HG02588 (cell line): ENCODE results near the gene STRIP2.
"Not testable (repeated sequence)": the region's sequence is repeated elsewhere in the genome, so short reads cannot be mapped to it uniquely, and the experiment has no call there.

Source experiments
- ATAC-seq: cut with Tn5 transposase; IDR thresholded peaks from one replicate; pipeline ENCODE4 v1.9.1; 2021; ENCODE audit warnings: mild to moderate bottlenecking, moderate library complexity; ENCODE audit not compliant: unreplicated experiment

The STRIP2 gene

DNA sequence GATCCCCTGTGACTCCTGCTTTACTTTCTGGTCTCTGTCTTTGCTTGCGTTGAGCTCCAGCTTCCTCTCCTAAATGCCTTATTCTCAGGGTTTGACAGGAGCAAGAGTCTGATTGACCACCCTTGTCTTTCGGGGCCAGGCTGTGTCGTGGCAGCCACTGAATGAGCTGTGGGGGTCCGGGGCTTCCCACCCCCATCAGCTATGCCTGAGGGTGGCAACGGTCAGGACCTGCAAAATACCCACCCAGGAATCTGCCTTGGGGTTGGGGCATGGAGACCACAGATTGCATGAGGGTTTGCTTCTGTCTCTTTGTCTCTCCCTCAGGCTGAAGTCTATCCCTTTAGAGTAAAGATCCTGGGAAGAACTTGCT lies 88.7 kb downstream of the STRIP2 start:
- no peak for ATAC-seq

DNA sequence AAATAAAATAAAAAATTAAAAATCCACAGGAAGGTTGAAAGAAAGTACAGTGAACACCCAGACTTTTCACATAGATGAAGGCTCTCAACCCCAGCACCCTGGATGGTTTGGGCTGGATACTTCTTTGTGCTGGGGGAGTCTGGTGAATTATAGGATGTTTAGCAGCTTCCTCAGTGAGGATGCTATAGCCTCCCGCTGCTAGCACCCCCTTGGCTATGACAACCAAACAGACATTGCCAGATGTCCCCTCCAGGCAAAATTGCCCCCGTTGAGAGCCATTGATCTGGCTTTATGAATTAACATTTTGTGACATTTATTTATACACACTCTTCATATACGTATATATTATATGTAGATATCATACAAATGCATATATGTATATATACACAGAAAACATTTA lies 89.7 kb downstream of the STRIP2 start:
- no peak for ATAC-seq

DNA sequence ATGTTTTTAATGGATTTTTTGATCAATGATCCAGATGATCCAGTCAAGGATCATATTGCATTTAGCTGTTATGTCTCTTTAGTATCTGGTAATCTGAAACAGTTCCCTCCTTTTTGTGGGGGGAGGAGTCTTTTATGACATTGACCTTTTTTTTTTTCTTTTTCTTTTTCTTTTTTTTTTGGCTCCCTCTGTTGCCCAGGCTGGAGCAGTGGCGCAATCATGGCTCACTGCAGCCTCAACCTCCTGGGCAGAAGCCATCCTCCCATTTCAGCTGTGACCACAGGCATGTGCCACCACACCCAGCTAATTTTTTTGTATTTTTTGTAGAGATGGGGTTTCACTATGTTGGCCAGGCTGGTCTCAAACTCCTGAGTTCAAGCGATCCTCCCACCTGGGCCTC lies 90.2 kb downstream of the STRIP2 start:
- not testable (repeated sequence) for ATAC-seq

DNA sequence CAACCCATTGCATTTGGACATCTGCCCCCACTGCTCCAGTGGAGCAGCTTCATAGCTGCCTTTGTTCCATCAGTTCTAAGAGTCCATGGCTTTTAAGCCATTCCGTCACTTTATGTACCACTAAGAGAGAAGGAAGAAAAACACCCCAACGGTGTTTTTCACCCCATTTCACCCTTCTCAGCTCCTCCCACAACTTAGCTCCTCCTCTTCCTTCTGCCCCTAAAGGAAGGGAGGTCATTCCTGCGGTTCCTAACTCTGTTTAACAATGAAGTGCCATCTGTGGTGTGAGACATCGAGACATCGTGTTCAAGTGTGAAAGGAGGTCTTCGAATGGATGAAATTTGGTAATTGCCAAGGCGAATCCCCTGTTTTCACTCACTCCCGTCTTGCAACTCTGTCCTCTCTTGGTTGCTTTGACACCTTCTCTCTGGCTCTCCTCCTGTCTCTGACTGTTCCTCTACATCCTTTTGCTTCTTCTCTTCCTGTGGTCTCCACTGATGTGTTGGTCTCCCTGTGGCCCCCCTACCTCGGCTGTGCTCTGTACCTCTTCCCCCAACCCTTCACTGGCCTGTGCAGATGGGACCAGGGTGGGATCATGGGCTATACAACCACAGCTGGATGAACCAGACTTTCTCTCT lies 91.1 kb downstream of the STRIP2 start:
- no peak for ATAC-seq

GRCh38 chr7:129529643-129530042 lies 95.4 kb downstream of the STRIP2 start:
- ATAC-seq = no peak

DNA sequence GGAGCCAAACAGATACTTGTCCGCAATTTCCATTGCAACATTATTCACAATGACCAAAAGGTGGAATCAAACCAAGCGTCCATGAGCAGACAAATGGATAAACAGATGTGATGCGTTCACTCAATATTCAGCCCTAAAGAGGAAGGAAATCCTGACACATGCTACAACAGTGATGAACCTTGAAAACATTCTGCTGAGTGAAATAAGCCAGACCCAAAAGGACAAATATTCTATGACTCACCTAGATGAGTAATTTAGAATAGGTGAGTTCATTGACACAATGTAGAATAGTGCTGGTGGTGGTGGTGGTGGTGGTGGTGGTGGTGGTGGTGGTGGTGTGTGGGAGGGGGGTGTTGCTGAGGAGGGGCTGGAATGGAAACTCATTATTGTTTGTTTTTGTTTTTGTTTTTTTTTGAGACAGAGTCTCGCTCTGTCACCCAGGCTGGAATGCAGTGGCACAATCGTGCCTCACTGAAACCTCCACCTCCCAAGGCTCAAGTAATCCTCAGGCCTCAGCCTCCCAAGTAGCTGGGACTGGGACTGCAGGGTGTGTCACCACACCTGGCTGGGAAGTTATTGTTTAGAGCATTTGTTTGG lies 96.7 kb downstream of the STRIP2 start:
- no peak for ATAC-seq

GRCh38 chr7:129531721-129532120 lies 97.5 kb downstream of the STRIP2 start:
- ATAC-seq = no peak

GRCh38 chr7:129532375-129532774 lies 98.1 kb downstream of the STRIP2 start:
- ATAC-seq = no peak

GRCh38 chr7:129534558-129535274 lies 100.5 kb downstream of the STRIP2 start:
- ATAC-seq = not testable (repeated sequence)

DNA sequence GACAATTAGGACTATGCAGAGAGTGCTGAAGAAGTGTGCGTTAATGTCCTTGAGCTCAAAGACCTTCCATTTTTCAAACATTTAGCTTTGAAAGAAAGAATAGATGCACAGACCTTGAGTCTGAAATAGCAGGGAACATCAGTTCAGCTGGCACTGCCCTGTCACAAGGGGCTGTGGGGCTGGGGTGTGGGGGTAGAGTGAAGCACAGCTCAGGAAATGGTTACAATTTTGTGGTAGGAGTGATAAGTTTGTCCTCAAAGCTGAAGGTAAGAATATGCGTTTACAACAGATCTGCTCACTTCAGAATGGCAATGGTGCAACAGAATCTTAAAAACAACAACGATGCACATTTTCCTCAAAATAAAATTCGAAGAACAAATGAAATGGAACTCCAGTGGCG lies 101.7 kb downstream of the STRIP2 start:
- ATAC-seq = no peak

DNA sequence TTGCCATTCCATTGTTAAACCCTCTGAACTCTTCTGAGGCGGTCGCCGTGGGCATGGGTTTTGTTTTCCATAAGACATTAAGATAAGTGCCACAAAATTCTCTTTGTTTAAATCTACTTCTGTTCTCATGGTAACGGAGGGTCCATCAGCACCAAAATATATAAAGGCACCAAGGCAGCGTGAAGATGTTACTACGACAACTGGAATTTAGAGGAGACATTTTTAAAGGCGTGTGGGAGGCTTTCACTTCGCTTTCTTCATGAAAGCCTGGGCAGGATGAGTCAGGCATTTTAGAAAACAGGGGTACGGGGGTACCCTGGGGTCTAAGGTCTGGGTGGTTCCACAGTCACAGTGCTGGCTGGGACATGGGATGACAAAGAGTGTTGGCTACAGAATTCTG lies 102.1 kb downstream of the STRIP2 start:
- no peak for ATAC-seq
